Superior temporal gyrus (tissue), 1 donor: ENCODE data around the gene TAS2R14.

Experiments
- DNase-seq: peaks from one replicate; pipeline ENCODE4 v3.0.0-alpha.2; 2016; ENCODE audit errors: extremely low spot score

The TAS2R14 gene

DNA sequence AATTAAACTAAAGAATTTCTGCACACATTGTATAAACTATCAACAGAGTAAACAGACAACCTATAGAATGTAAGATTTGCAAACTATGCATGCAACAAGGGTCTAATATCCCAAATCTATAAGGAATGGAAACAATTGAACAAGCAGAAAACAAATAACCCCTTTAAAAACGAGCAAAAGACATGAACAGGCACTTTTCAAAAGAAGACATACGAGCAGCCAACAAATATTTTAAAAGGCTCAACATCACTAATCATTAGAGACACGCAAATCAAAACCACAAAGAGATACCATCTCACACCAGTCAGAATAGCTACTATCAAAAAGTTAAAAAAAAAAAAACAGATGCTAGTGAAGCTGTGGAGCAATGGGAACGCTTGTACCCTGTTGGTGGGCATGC, 34.4 kb downstream of the TAS2R14 start:
- DNase-seq = no peak

DNA sequence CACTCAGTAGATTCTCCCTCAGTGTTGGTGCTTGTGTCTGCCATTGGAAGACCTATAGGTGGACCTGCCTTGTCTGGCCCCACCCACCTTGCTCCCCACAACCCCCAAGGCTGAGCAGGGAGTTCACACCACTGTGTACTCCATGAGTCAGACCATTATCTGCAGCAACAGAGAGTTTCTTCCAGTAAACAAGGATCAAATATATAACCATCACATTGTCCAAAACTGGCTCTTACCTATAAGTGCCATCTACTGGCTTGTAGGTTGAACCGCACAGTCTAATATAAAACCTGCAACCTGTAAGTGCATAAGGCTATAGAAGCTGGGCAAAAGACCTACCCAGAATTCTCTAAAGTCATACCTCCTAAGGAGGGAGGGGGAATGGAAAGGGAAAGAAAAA, 37.6 kb downstream of the TAS2R14 start:
- DNase-seq = no peak

DNA sequence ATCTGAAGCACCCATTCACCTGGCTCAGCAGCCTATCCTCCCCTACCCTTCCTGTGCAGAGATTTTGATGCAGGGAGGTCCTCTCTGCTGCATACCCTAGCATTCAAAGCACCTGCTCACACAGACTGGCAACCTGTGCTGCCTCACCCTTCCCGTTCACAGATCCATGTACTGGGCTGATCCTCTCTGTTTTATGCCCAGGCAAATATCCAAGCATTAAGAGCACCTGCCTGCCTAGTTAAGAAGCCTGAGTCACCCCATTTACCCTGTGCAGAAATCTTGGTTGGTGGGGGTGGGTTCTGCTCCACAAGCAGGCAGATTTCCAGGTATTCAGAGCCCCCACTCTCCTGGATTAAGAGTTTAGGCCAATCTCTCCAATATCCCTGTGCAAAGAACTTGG, 38.1 kb downstream of the TAS2R14 start:
- DNase-seq = no peak

DNA sequence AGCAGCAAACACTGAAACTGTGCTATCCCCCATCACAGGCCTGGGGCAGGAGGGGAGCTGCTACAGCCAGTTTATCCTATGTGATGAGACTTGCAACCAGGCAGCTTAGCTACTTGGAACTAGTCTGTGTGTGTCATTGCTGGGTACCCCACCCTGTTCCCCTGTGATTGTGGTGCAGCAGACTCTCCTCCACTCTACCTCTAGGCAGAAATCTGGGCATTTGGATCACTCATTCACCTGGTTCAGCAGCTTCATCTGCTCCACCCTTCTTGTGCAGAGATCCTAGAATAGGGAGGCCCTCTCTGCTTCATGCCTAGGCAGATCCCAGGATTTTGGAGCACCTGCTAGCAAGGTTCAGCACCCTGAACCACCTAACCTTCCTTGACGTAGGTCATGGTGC, 38.5 kb downstream of the TAS2R14 start:
- no peak for DNase-seq

DNA sequence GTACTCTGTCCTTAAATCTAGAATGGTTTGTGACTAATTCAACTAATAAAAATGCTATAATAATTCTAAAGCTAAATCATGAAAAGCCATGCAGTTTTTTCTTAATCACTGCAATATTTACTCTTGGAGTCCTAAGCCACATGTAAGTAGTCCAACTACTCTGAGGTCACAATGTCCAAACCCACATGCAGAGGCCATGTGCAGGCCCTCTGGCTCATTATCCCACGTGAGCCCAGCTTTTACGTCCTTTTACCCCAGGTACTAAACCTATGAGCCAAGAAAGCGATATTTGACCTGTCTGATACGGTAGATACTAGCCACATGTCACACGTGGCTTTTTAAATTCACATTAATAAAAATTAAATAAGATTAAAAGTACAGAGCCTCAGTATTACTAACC, 42.2 kb downstream of the TAS2R14 start:
- DNase-seq = no peak

DNA sequence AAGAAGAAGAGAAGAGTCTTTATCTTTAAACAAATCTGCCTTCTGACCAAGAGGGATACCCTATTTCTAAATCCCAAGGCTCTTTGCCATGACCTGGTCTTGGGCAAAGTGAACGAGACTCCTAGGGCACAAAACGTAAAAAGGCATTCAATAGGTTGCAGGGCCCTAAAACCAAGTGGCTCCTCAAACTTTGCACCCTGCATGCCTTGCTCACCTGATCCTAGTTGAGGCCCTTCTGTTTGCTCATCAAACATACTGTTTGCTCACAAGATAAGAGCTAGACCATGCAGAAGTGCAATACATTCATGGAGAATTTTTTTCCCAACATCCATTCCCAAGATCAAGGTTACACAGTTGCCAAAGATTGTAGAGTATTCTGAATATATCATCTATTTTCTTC, 47.1 kb downstream of the TAS2R14 start:
- DNase-seq = no peak

DNA sequence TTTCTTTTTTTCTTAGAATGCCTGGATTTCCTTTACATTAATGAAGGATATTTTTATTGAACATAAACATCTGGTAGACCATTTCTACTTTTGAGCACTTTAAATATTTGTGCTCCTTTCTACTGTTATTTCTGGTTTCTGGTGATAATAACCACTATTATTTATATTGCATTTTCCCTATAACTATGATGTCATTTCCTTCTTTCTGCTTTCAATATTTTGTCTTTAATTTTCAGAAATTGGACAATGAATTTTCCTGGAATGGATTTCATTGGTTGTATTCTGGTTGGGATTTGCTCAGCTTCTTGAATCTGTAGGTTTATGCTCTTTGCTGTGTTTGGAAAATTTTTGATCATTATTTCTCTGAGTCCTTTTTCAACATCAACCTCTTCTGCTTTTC, 49.8 kb downstream of the TAS2R14 start:
- DNase-seq = no peak
